ENCODE results near the gene HMX2. TPM values are rescaled to one million over a fixed set of nuclear protein-coding genes. Genes with fewer than 3 reads are reported as not detected.

Gene HMX2
- total and polyA plus RNA-seq, 2 of the 13 experiments (the other 11 are each of a cell fraction or from before 2014, with no cell fraction given) = not detected

DNA sequence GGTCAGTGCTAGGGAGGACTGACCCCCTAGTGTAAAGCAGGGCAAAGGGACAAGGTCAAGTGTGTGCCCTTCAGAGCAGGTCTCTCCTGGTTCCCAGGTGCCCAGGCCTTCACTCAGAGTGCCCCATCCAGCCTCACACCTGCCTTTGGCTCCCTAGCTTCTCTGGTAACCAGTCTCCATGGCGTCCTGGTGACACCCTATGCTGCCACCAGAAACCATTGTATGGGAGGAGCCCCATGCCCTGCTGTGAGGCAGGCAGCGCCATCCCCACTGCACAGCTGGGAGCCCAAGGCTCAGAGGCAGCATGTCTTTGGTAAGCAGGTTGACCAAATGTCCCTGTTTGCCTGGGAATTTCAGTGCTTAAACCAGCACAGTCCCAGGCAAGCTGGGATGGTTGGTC, 45.3 kb upstream of the HMX2 start (continued):
- TF ChIP-seq, protein P1, sequence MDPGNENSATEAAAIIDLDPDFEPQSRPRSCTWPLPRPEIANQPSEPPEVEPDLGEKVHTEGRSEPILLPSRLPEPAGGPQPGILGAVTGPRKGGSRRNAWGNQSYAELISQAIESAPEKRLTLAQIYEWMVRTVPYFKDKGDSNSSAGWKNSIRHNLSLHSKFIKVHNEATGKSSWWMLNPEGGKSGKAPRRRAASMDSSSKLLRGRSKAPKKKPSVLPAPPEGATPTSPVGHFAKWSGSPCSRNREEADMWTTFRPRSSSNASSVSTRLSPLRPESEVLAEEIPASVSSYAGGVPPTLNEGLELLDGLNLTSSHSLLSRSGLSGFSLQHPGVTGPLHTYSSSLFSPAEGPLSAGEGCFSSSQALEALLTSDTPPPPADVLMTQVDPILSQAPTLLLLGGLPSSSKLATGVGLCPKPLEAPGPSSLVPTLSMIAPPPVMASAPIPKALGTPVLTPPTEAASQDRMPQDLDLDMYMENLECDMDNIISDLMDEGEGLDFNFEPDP (CRISPR knock-in tag; conservative IDR thresholded peaks at IDR 0.05) = no peak
- TF ChIP-seq RAD21 (CRISPR knock-in tag; IDR thresholded peaks at IDR 0.05) = no peak
- no peak for TF ChIP-seq NPAS2 (CRISPR knock-in tag; IDR thresholded peaks at IDR 0.05; ENCODE audit: borderline replicate concordance)
- no peak for TF ChIP-seq MAF1 (CRISPR knock-in tag; IDR thresholded peaks at IDR 0.05; ENCODE audit: borderline replicate concordance)
- no peak for TF ChIP-seq KAT8 (CRISPR knock-in tag; IDR thresholded peaks at IDR 0.05)
- TF ChIP-seq ZSCAN30 (CRISPR knock-in tag; IDR thresholded peaks at IDR 0.05) = no peak
- TF ChIP-seq SMC3 (IDR thresholded peaks at IDR 0.05; ENCODE audit: low read length) = no peak
- TF ChIP-seq PAX8 (CRISPR knock-in tag; IDR thresholded peaks at IDR 0.05; ENCODE audit: borderline replicate concordance) = no peak
- TF ChIP-seq, protein P2, sequence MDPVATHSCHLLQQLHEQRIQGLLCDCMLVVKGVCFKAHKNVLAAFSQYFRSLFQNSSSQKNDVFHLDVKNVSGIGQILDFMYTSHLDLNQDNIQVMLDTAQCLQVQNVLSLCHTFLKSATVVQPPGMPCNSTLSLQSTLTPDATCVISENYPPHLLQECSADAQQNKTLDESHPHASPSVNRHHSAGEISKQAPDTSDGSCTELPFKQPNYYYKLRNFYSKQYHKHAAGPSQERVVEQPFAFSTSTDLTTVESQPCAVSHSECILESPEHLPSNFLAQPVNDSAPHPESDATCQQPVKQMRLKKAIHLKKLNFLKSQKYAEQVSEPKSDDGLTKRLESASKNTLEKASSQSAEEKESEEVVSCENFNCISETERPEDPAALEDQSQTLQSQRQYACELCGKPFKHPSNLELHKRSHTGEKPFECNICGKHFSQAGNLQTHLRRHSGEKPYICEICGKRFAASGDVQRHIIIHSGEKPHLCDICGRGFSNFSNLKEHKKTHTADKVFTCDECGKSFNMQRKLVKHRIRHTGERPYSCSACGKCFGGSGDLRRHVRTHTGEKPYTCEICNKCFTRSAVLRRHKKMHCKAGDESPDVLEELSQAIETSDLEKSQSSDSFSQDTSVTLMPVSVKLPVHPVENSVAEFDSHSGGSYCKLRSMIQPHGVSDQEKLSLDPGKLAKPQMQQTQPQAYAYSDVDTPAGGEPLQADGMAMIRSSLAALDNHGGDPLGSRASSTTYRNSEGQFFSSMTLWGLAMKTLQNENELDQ (CRISPR knock-in tag; IDR thresholded peaks at IDR 0.05; ENCODE audit: borderline replicate concordance) = no peak
- no peak for TF ChIP-seq ZFP1 (CRISPR knock-in tag; IDR thresholded peaks at IDR 0.05)

DNA sequence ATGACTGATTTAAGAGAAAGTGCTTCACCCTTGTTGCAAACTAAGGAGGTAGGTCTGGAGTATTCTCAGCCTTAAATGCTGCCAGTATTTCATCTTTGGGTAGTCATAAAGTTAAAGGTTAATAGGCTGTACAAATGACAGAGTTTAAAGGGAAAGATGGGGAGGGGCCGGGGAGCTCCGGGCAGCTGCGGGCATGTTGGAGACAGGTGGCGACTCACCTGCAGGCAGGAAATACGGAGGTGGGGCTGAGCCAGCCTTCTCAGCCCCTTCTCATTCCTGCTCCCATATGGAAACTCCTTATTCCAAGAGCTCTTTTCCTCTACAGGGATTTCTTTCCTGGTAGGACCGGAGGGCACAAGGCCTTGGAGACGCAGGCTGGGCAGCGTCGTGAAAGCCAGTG, 44.0 kb upstream of the HMX2 start:
- FAIRE-seq = no peak
- DNase-seq (ENCODE audit: low spot score) = no peak
- CTCF ChIA-PET (ENCODE audit: low intra/inter-chr PET ratio, low total read pairs) = no interaction called here
- TF ChIP-seq, protein P3, sequence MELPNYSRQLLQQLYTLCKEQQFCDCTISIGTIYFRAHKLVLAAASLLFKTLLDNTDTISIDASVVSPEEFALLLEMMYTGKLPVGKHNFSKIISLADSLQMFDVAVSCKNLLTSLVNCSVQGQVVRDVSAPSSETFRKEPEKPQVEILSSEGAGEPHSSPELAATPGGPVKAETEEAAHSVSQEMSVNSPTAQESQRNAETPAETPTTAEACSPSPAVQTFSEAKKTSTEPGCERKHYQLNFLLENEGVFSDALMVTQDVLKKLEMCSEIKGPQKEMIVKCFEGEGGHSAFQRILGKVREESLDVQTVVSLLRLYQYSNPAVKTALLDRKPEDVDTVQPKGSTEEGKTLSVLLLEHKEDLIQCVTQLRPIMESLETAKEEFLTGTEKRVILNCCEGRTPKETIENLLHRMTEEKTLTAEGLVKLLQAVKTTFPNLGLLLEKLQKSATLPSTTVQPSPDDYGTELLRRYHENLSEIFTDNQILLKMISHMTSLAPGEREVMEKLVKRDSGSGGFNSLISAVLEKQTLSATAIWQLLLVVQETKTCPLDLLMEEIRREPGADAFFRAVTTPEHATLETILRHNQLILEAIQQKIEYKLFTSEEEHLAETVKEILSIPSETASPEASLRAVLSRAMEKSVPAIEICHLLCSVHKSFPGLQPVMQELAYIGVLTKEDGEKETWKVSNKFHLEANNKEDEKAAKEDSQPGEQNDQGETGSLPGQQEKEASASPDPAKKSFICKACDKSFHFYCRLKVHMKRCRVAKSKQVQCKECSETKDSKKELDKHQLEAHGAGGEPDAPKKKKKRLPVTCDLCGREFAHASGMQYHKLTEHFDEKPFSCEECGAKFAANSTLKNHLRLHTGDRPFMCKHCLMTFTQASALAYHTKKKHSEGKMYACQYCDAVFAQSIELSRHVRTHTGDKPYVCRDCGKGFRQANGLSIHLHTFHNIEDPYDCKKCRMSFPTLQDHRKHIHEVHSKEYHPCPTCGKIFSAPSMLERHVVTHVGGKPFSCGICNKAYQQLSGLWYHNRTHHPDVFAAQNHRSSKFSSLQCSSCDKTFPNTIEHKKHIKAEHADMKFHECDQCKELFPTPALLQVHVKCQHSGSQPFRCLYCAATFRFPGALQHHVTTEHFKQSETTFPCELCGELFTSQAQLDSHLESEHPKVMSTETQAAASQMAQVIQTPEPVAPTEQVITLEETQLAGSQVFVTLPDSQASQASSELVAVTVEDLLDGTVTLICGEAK (IDR thresholded peaks at IDR 0.05) = no peak
- TF ChIP-seq, protein P3 (CRISPR knock-in tag; IDR thresholded peaks at IDR 0.05) = no peak
- no peak for TF ChIP-seq ZNF354B (CRISPR knock-in tag; IDR thresholded peaks at IDR 0.05)

More for the DNA sequence above, 44.0 kb upstream of the HMX2 start:
- Histone ChIP-seq H2AFZ (ENCODE audit: low read length) (no peak overlapping the region), H3K4me1 (ENCODE audit: insufficient read depth, low read length) (no peaks in the 10 kb centered on the region), H3K9ac (ENCODE audit: insufficient read depth, low read depth, low read length) (no peak overlapping the region), H3K4me2 (ENCODE audit: low read depth, low read length) (no peak overlapping the region), H3K36me3 (replicated peaks in 1 of 2; ENCODE audit: control insufficient read depth in 1 of 2, insufficient read depth in 2 of 2, low read length in 2 of 2) (no peaks in the 10 kb centered on the region), H3K9me3 (ENCODE audit: low read length) (no peaks in the 10 kb centered on the region), H3K4me3 (replicated peaks in 1 of 3; ENCODE audit: insufficient read depth in 1 of 3, low read depth in 2 of 3, low read length in 3 of 3) (no peak overlapping the region), H3K27ac (ENCODE audit: extremely low read length, insufficient read depth, low read length) (no peak overlapping the region), H3K27me3 (ENCODE audit: control insufficient read depth in 1 of 2, insufficient read depth in 2 of 2, low read length in 2 of 2) (peaks cover 0 to 14% of the 10 kb centered on the region in 2 experiments; a peak in 3 of 5 replicates), H3K79me2 (ENCODE audit: insufficient read depth, low read length) (no peaks in the 10 kb centered on the region), H4K20me1 (ENCODE audit: insufficient read depth, low read length) (no peaks in the 10 kb centered on the region)
- in situ Hi-C loops (cut with HindIII; ENCODE audit: extremely low pct_ligation_motif_present, low pct_unique_long_range_greater_than_20kb) = no loop called here
- WGBS (ENCODE audit: low lambda C conversion rate) = 48% methylated on average over 9 of the region's 9 CpGs
- no peak for ATAC-seq
- no TSS peak for BruUV-seq (replicated peaks)
- POLR2A ChIA-PET = no interaction called here
- intact Hi-C loops (cut with micrococcal nuclease; ENCODE audit: unreplicated experiment) = no loop called here

All from HepG2 (cell line).